B cell (primary cell): ENCODE results near the gene GSE1. TPM values are rescaled to one million over a fixed set of nuclear protein-coding genes. Genes with fewer than 3 reads are reported as not detected.

Experiments used
- ATAC-seq: fragments of 200-7000 bp; cut with Tn5 transposase; one replicate; pipeline ENCODE4 v1.10.0; 2021; ENCODE audit warnings: low read depth, mild to moderate bottlenecking, moderate number of reproducible peaks, moderate library complexity
- CTCF ChIA-PET: fragments of 350-600 bp; sonication (Branson Sonifier 250); formaldehyde crosslinking; loops from one replicate; lab custom pipeline; 2021; ENCODE audit warnings: antibody characterized with exemption, inconsistent platforms; lab: Charles Lee
- POLR2A ChIA-PET: fragments of 350-600 bp; sonication (Branson Sonifier 250); formaldehyde crosslinking; loops from one replicate; lab custom pipeline; 2021; ENCODE audit warnings: antibody characterized with exemption; lab: Charles Lee
- DNase-seq: peaks from one replicate; pipeline ENCODE4 v3.0.0; 2013
- H2AFZ ChIP-seq: 2 replicates; pipeline ENCODE4 v1.6.1; 2012; ENCODE audit warnings: mild to moderate bottlenecking, low read depth, low read length; ENCODE audit not compliant: insufficient read depth, poor library complexity, severe bottlenecking
- H3K27ac ChIP-seq, 2 donors: 1 replicate in 1 of 2; 2 replicates in 1 of 2; pipeline ENCODE4 v1.5.1; 2012 to 2013; ENCODE audit warnings: low read length in 2 of 2, mild to moderate bottlenecking in 2 of 2, moderate library complexity in 1 of 2
- H3K27me3 ChIP-seq, 4 experiments: fragments of 200-600 bp in 1 of 4; sonication (generic) in 1 of 4; replicated peaks in 1 of 4; 1 replicate in 2 of 4; 2 replicates in 2 of 4; pipeline versions ENCODE4 v1.6.1 to v1.7.0; 2013 to 2016; ENCODE audit warnings: low read length in 3 of 4, mild to moderate bottlenecking in 2 of 4, mixed read lengths in 1 of 4, moderate library complexity in 1 of 4; ENCODE audit not compliant: insufficient read depth in 4 of 4, control insufficient read depth in 3 of 4; ENCODE audit errors: control extremely low read depth in 1 of 4
- H3K36me3 ChIP-seq, 2 experiments: replicated peaks in 1 of 2; 1 replicate in 1 of 2; 2 replicates in 1 of 2; pipeline versions ENCODE4 v1.6.1 to v1.7.1; 2013; ENCODE audit warnings: low read length in 1 of 2; ENCODE audit not compliant: insufficient read depth in 2 of 2, control insufficient read depth in 1 of 2; ENCODE audit errors: control extremely low read depth in 1 of 2, extremely low read depth in 1 of 2
- H3K4me1 ChIP-seq, 2 donors: fragments of 200-600 bp in 1 of 2; sonication (generic) in 1 of 2; 1 replicate in 1 of 2; 2 replicates in 1 of 2; pipeline versions ENCODE4 v1.5.1 to v1.6.1; 2013 to 2017; ENCODE audit warnings: low read length in 2 of 2; ENCODE audit not compliant: control insufficient read depth in 2 of 2, insufficient read depth in 2 of 2
- H3K4me2 ChIP-seq: replicated peaks from 2 replicates; pipeline ENCODE3; 2012; ENCODE audit warnings: mild to moderate bottlenecking, low read depth, low read length; ENCODE audit not compliant: poor library complexity, severe bottlenecking
- H3K4me3 ChIP-seq, 5 experiments: fragments of 200-600 bp in 1 of 5; sonication (generic) in 1 of 5; 1 replicate in 3 of 5; 2 replicates in 2 of 5; pipeline versions ENCODE4 v1.5.1 to v1.7.0; 2011 to 2016; ENCODE audit warnings: low read length in 4 of 5, mild to moderate bottlenecking in 4 of 5, low read depth in 2 of 5, control low read depth in 1 of 5, moderate library complexity in 1 of 5; ENCODE audit not compliant: insufficient read depth in 1 of 5; ENCODE audit errors: control extremely low read depth in 1 of 5, extremely low read depth in 1 of 5
- H3K79me2 ChIP-seq: fragments of 200-600 bp; sonication (generic); one replicate; pipeline ENCODE4 v1.6.0; 2016; ENCODE audit warnings: low read length; ENCODE audit not compliant: control insufficient read depth, insufficient read depth
- H3K9ac ChIP-seq: fragments of 200-600 bp; sonication (generic); 2 replicates; pipeline ENCODE4 v1.6.1; 2017; ENCODE audit warnings: mild to moderate bottlenecking, low read length, moderate library complexity
- H3K9me3 ChIP-seq, 3 donors: one replicate each; pipeline versions ENCODE4 v1.6.1 to v1.7.1; 2013; ENCODE audit warnings: low read length in 2 of 3; ENCODE audit not compliant: control insufficient read depth in 2 of 3, insufficient read depth in 1 of 3; ENCODE audit errors: control extremely low read depth in 1 of 3
- H4K20me1 ChIP-seq: 2 replicates; pipeline ENCODE4 v1.6.0; 2012; ENCODE audit warnings: mild to moderate bottlenecking, low read length; ENCODE audit not compliant: insufficient read depth, control insufficient read depth, poor library complexity, severe bottlenecking
- H3K27ac Mint-ChIP-seq: one replicate; pipeline ENCODE4 v1.8.0; 2021; ENCODE audit warnings: mixed read lengths
- H3K27me3 Mint-ChIP-seq: one replicate; pipeline ENCODE4 v1.8.0; 2021; ENCODE audit warnings: mixed read lengths
- H3K4me1 Mint-ChIP-seq: one replicate; pipeline ENCODE4 v1.8.0; 2021; ENCODE audit warnings: mixed read lengths
- H3K4me3 Mint-ChIP-seq: one replicate; pipeline ENCODE4 v1.8.0; 2021; ENCODE audit warnings: mixed read lengths
- H3K9me3 Mint-ChIP-seq: one replicate; pipeline ENCODE4 v1.8.0; 2022; ENCODE audit warnings: mixed read lengths; ENCODE audit not compliant: insufficient read depth
- EZH2 ChIP-seq: IDR thresholded peaks from 2 replicates; pipeline ENCODE4 v1.6.1; 2012; ENCODE audit warnings: borderline replicate concordance, low read depth, mild to moderate bottlenecking, moderate library complexity, low read length; ENCODE audit not compliant: insufficient read depth, poor library complexity, severe bottlenecking
- WGBS: methylation state at CpG from one replicate; pipeline ENCODE4 v1.1.5; 2013; ENCODE audit warnings: missing lambda C conversion rate; ENCODE audit not compliant: insufficient coverage; 5-methylcytosine and 5-hydroxymethylcytosine counted together
- intact Hi-C: fragments of 100-400 bp; cut with micrococcal nuclease; formaldehyde crosslinking; loops from one replicate; pipeline ENCODE4 v1.10.0; 2022
- polyA plus RNA-seq: library from polyadenylated mRNA; depleted of rRNA; stranded (reverse); fragments of >200 nt; gene quantifications from 2 replicates; pipeline ENCODE4 v1.2.3, GENCODE V29; 2012
- total RNA-seq, 2 donors: library from RNA; stranded (reverse); fragments of 120-200 nt in 1 of 2; gene quantifications; 1 replicate in 1 of 2; 2 replicates in 1 of 2; pipeline versions ENCODE4 v1.2.3 to v1.2.4, GENCODE V29; 2013 to 2022
- TF ChIP-seq, protein P1 (sequence below): fragments of 200-600 bp; IDR thresholded peaks from one replicate; pipeline ENCODE4 v1.8.0; 2022; ENCODE audit warnings: antibody characterized with exemption, mild to moderate bottlenecking

GSE1 gene
- total and polyA plus RNA-seq, 2 donors (not counting 1 experiment from before 2014, with no cell fraction given): 57.3 to 76.1 TPM

DNA sequence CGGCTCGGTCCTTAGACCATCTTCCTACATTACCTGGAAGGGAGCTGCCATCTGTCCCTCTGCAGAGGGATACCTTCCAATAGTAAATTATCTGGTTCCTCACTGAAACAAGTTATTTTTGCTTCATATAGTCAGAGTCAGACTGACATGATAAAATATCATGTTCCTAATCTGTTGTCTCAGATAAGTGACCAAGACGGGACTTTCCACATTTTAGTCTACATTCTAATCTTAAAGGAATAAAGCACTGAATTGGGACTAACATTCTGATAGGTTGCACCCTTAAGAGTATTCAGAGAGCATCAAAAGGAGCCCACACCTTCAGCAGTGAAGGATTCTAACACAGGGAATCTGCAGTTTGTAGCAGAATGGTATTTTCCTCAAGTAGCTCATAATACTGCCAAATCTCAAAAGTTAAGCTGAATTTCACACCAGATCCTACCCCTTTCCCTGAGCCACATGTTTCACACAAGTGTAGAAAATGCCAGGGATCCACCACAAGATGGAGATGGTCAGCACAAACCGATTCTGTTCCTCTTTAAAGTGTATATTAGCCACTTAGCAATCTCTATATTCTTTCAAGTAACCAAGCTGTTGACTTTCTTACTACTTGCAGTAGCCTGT is 62.2 kb downstream of the GSE1 start:
- Histone ChIP-seq H3K36me3 (peaks cover 0 to 52% of the 10 kb centered on the region in 2 experiments), H3K79me2 (no peaks in the 10 kb centered on the region), H3K4me2 (no peak overlapping the region), H2AFZ (no peak overlapping the region), H3K9me3 (no peaks in the 10 kb centered on the region), H3K9ac (no peak overlapping the region), H3K27me3 (no peaks in the 10 kb centered on the region), H4K20me1 (peaks cover under 1% of the 10 kb centered on the region), H3K4me3 (no peak overlapping the region), H3K27ac (peak overlapping the region in 1 of 2 donors; percentile 15), H3K4me1 (peaks cover 5 to 7% of the 10 kb centered on the region in 2 donors)
- peaks cover 9% of the 10 kb centered on the region for H3K4me1 Mint-ChIP-seq
- ATAC-seq (no peak), DNase-seq (no peak)
- H3K9me3 Mint-ChIP-seq: no peaks in the 10 kb centered on the region
- 0% methylated on average over 1 of the region's 4 CpGs for WGBS
- CTCF ChIA-PET: interaction anchor here (0.9 to 9.6 kb wide), 15 partner anchors 10 to 146 kb away, joined by 3 to 61 read pairs (median 4); no protein-coding TSS in a partner anchor
- H3K27me3 Mint-ChIP-seq: no peaks in the 10 kb centered on the region
- peak overlapping the region; percentile 46 for H3K27ac Mint-ChIP-seq
- intact Hi-C loops: loop anchor here (1.0 kb wide), 2 partner anchors 43 to 84 kb away; no protein-coding TSS in a partner anchor
- H3K4me3 Mint-ChIP-seq: no peak overlapping the region
- POLR2A ChIA-PET: no interaction called here
- TF ChIP-seq EZH2: no peak
- TF ChIP-seq, protein P1, sequence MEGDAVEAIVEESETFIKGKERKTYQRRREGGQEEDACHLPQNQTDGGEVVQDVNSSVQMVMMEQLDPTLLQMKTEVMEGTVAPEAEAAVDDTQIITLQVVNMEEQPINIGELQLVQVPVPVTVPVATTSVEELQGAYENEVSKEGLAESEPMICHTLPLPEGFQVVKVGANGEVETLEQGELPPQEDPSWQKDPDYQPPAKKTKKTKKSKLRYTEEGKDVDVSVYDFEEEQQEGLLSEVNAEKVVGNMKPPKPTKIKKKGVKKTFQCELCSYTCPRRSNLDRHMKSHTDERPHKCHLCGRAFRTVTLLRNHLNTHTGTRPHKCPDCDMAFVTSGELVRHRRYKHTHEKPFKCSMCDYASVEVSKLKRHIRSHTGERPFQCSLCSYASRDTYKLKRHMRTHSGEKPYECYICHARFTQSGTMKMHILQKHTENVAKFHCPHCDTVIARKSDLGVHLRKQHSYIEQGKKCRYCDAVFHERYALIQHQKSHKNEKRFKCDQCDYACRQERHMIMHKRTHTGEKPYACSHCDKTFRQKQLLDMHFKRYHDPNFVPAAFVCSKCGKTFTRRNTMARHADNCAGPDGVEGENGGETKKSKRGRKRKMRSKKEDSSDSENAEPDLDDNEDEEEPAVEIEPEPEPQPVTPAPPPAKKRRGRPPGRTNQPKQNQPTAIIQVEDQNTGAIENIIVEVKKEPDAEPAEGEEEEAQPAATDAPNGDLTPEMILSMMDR: peak; percentile 27

DNA sequence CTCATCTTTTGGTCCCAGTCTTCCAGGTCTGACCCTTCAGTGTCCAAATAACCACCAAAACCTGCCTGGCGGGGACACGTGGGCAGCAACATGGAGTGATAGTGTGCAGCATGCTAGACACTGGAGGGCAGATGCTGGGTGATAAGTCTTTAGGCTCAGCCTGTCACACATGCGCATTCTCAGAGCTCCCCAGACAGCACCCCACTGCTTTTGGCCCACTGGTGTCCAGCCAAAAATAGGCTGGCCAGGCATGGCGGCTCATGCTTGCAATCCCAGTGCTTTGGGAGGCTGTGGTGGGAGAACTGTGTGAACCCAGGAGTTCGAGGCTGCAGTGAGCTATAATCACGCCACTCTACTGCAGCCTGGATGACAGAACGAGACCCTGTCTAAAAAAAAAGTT is 63.3 kb downstream of the GSE1 start:
- no peaks in the 10 kb centered on the region for H3K79me2 ChIP-seq
- no peaks in the 10 kb centered on the region for H3K27me3 Mint-ChIP-seq
- H3K9me3 Mint-ChIP-seq: no peaks in the 10 kb centered on the region
- H2AFZ ChIP-seq: no peak overlapping the region
- H3K4me3 Mint-ChIP-seq: no peak overlapping the region
- H3K27me3 ChIP-seq: no peaks in the 10 kb centered on the region
- no peak overlapping the region for H3K9ac ChIP-seq
- ChIA-PET CTCF (interaction anchor here (0.9 to 9.6 kb wide), 9 partner anchors 9 to 133 kb away, joined by 3 to 61 read pairs (median 4); no protein-coding TSS in a partner anchor), POLR2A (no interaction called here)
- peaks cover 0 to 45% of the 10 kb centered on the region in 2 experiments for H3K36me3 ChIP-seq
- no peak overlapping the region for H3K27ac ChIP-seq
- no peak overlapping the region for H3K4me2 ChIP-seq
- peaks cover 18% of the 10 kb centered on the region for H3K4me1 Mint-ChIP-seq
- DNase-seq: no peak
- 95% methylated on average over 6 of the region's 7 CpGs for WGBS
- no peak overlapping the region for H3K4me3 ChIP-seq
- intact Hi-C loops: no loop called here
- peaks cover 11 to 14% of the 10 kb centered on the region in 2 donors for H3K4me1 ChIP-seq
- no peaks in the 10 kb centered on the region for H3K9me3 ChIP-seq
- no peak for ATAC-seq
- no peaks in the 10 kb centered on the region for H4K20me1 ChIP-seq
- no peak overlapping the region for H3K27ac Mint-ChIP-seq
- TF ChIP-seq, protein P1: no peak
- TF ChIP-seq EZH2: no peak
